SK-N-SH (cell line): ENCODE measurements around the gene CTDP1. TPM values are rescaled to one million over a fixed set of nuclear protein-coding genes. Genes with fewer than 3 reads are reported as not detected.

Experiments
- CTCF ChIA-PET: fragments of 300-600, 350-600 bp; formaldehyde crosslinking; extraction: SDS; loops from one replicate; lab custom pipeline; 2021; lab: Yijun Ruan, JAX
- POLR2A ChIA-PET: fragments of 350-600 bp; sonication (Branson Sonifier 250); formaldehyde crosslinking; extraction: SDS; loops from one replicate; lab custom pipeline; 2020; ENCODE audit warnings: antibody characterized with exemption, inconsistent platforms; lab: Yijun Ruan, JAX
- DNase-seq: peaks from one replicate; pipeline ENCODE4 v3.0.0; 2012
- H2AFZ ChIP-seq: fragments of 200-600 bp; sonication (generic); 2 replicates; pipeline ENCODE4 v1.8.1; 2016; ENCODE audit warnings: antibody characterized with exemption, mild to moderate bottlenecking, low read depth
- H3F3A ChIP-seq: fragments of 200-600 bp; sonication (generic); replicated peaks from 2 replicates; pipeline ENCODE3; 2016; ENCODE audit warnings: antibody characterized with exemption, mild to moderate bottlenecking; ENCODE audit not compliant: insufficient read depth
- H3K27ac ChIP-seq, 2 experiments: fragments of 200-500 bp in 1 of 2; fragments of 200-600 bp in 1 of 2; sonication (Bioruptor generic) in 1 of 2; sonication (generic), shearing (Covaris generic) in 1 of 2; 2 replicates each; pipeline versions ENCODE4 v1.5.1 to v1.6.1; 2014 to 2016; ENCODE audit warnings: low read depth in 2 of 2, inconsistent platforms in 1 of 2, low read length in 1 of 2, mild to moderate bottlenecking in 1 of 2, mixed read lengths in 1 of 2
- H3K27me3 ChIP-seq: fragments of 200-600 bp; sonication (generic), shearing (Covaris generic); 2 replicates; pipeline ENCODE4 v1.6.1; 2016; ENCODE audit warnings: mixed run types; ENCODE audit not compliant: insufficient read depth
- H3K36me3 ChIP-seq, 2 experiments: fragments of 200-500 bp in 1 of 2; fragments of 200-600 bp in 1 of 2; sonication (Bioruptor generic) in 1 of 2; sonication (generic) in 1 of 2; replicated peaks in 1 of 2; 2 replicates each; pipeline versions ENCODE3 to v1.5.1; 2014 to 2016; ENCODE audit warnings: low read length in 1 of 2, mild to moderate bottlenecking in 1 of 2; ENCODE audit not compliant: insufficient read depth in 2 of 2, control insufficient read depth in 1 of 2
- H3K4me1 ChIP-seq, 2 experiments: fragments of 200-500 bp in 1 of 2; fragments of 200-600 bp in 1 of 2; sonication (Bioruptor generic) in 1 of 2; sonication (generic), shearing (Covaris generic) in 1 of 2; 2 replicates each; pipeline versions ENCODE4 v1.5.1 to v1.6.1; 2014 to 2016; ENCODE audit warnings: low read depth in 1 of 2, low read length in 1 of 2, mixed run types in 1 of 2; ENCODE audit not compliant: insufficient read depth in 2 of 2, control insufficient read depth in 1 of 2
- H3K4me2 ChIP-seq: fragments of 200-600 bp; sonication (generic), shearing (Covaris generic); 2 replicates; pipeline ENCODE4 v1.6.1; 2017; ENCODE audit warnings: mixed run types
- H3K4me3 ChIP-seq, 2 experiments: fragments of 200-500 bp in 1 of 2; fragments of 200-600 bp in 1 of 2; sonication (Bioruptor generic) in 1 of 2; sonication (generic), shearing (Covaris generic) in 1 of 2; 2 replicates each; pipeline versions ENCODE4 v1.5.1 to v1.8.1; 2014 to 2016; ENCODE audit warnings: low read depth in 2 of 2, inconsistent platforms in 1 of 2, low read length in 1 of 2, mild to moderate bottlenecking in 1 of 2, mixed read lengths in 1 of 2, moderate library complexity in 1 of 2
- H3K79me2 ChIP-seq: fragments of 200-600 bp; sonication (generic); 2 replicates; pipeline ENCODE4 v1.8.1; 2017; ENCODE audit warnings: mild to moderate bottlenecking; ENCODE audit not compliant: insufficient read depth
- H3K9ac ChIP-seq: fragments of 200-600 bp; sonication (generic); 2 replicates; pipeline ENCODE4 v1.6.1; 2017; ENCODE audit warnings: mixed run types
- H3K9me2 ChIP-seq: fragments of 200-600 bp; sonication (generic); 2 replicates; pipeline ENCODE4 v1.6.1; 2017; ENCODE audit warnings: mixed run types
- H3K9me3 ChIP-seq: fragments of 200-600 bp; sonication (generic); 2 replicates; pipeline ENCODE4 v1.6.1; 2017; ENCODE audit warnings: mixed run types, mild to moderate bottlenecking, moderate library complexity
- H4K20me1 ChIP-seq: fragments of 200-600 bp; sonication (generic); 2 replicates; pipeline ENCODE4 v1.6.1; 2017; ENCODE audit warnings: mild to moderate bottlenecking, mixed run types; ENCODE audit not compliant: insufficient read depth
- ELF1 ChIP-seq: IDR thresholded peaks from 2 replicates; pipeline ENCODE4 v1.4.0; 2012
- EP300 ChIP-seq, 2 experiments: IDR thresholded peaks; 2 replicates each; pipeline versions ENCODE4 v1.4.0 to v1.6.1; 2012; ENCODE audit warnings: borderline replicate concordance in 1 of 2, low read depth in 1 of 2, low read length in 1 of 2
- FOSL2 ChIP-seq: IDR thresholded peaks from 2 replicates; pipeline ENCODE4 v1.4.0; 2012; ENCODE audit warnings: low read depth, mild to moderate bottlenecking, moderate library complexity, borderline replicate concordance
- FOXJ3 ChIP-seq: sonication (generic); formaldehyde crosslinking; IDR thresholded peaks from 2 replicates; pipeline ENCODE4 v1.5.1; 2020; ENCODE audit warnings: mild to moderate bottlenecking, missing genetic modification reagents
- IRF3 ChIP-seq: fragments of 150-350 bp; IDR thresholded peaks from 2 replicates; pipeline ENCODE4 v1.6.1; 2016; ENCODE audit warnings: mild to moderate bottlenecking, low read depth, low read length
- JUND ChIP-seq: IDR thresholded peaks from 2 replicates; pipeline ENCODE4 v1.4.0; 2012
- MEF2A ChIP-seq: IDR thresholded peaks from 2 replicates; pipeline ENCODE4 v1.4.0; 2012; ENCODE audit warnings: low read depth, borderline replicate concordance
- NFIC ChIP-seq: IDR thresholded peaks from 2 replicates; pipeline ENCODE4 v1.4.0; 2012; ENCODE audit warnings: borderline replicate concordance
- NRF1 ChIP-seq: IDR thresholded peaks from 2 replicates; pipeline ENCODE4 v1.6.1; 2012; ENCODE audit warnings: low read depth, mild to moderate bottlenecking, low read length
- PBX3 ChIP-seq: IDR thresholded peaks from 2 replicates; pipeline ENCODE4; 2012
- POLR2AphosphoS5 ChIP-seq: IDR thresholded peaks from 2 replicates; pipeline ENCODE4 v1.6.1; 2012; ENCODE audit warnings: low read depth, low read length
- RAD21 ChIP-seq: IDR thresholded peaks from 2 replicates; pipeline ENCODE4 v1.6.1; 2012; ENCODE audit warnings: mild to moderate bottlenecking, low read length
- RCOR1 ChIP-seq: fragments of 150-350 bp; IDR thresholded peaks from 2 replicates; pipeline ENCODE4 v1.6.1; 2017; ENCODE audit warnings: antibody characterized with exemption, low read length
- RFX5 ChIP-seq: IDR thresholded peaks from 2 replicates; pipeline ENCODE4 v1.6.1; 2012; ENCODE audit warnings: mild to moderate bottlenecking, improper control_type of control experiment, low read length
- RXRA ChIP-seq: IDR thresholded peaks from 2 replicates; pipeline ENCODE4 v1.4.0; 2012; ENCODE audit warnings: low read depth, mild to moderate bottlenecking, borderline replicate concordance
- TAF1 ChIP-seq: IDR thresholded peaks from 2 replicates; pipeline ENCODE4 v1.6.1; 2012; ENCODE audit warnings: low read depth, mild to moderate bottlenecking, low read length, moderate library complexity, borderline replicate concordance
- TCF12 ChIP-seq: IDR thresholded peaks from 2 replicates; pipeline ENCODE4 v1.4.0; 2012
- TEAD4 ChIP-seq: IDR thresholded peaks from 2 replicates; pipeline ENCODE4 v1.4.0; 2012; ENCODE audit warnings: mild to moderate bottlenecking, borderline replicate concordance; ENCODE audit not compliant: insufficient read depth
- YY1 ChIP-seq: IDR thresholded peaks from 2 replicates; pipeline ENCODE4 v1.4.0; 2012; ENCODE audit warnings: low read depth, mild to moderate bottlenecking
- WGBS: methylation state at CpG from one replicate; pipeline ENCODE4 v1.1.6; 2017; ENCODE audit warnings: low lambda C conversion rate; 5-methylcytosine and 5-hydroxymethylcytosine counted together
- polyA plus RNA-seq, 3 experiments: library from polyadenylated mRNA; depleted of rRNA; stranded (reverse); fragments of >200 nt; gene quantifications; 2 replicates each; pipeline ENCODE4 v1.2.3, GENCODE V29; 2012
- TF ChIP-seq, protein P1 (sequence below): IDR thresholded peaks from 2 replicates; pipeline ENCODE4 v1.4.0; 2012; ENCODE audit warnings: low read depth
- TF ChIP-seq, protein P2 (sequence below): IDR thresholded peaks from 2 replicates; pipeline ENCODE4 v1.4.0; 2012; ENCODE audit warnings: low read depth, borderline replicate concordance

Gene CTDP1
- polyA plus RNA-seq, 1 of the 3 experiments (the other 2 are of a cell fraction) = 15.6 TPM

DNA sequence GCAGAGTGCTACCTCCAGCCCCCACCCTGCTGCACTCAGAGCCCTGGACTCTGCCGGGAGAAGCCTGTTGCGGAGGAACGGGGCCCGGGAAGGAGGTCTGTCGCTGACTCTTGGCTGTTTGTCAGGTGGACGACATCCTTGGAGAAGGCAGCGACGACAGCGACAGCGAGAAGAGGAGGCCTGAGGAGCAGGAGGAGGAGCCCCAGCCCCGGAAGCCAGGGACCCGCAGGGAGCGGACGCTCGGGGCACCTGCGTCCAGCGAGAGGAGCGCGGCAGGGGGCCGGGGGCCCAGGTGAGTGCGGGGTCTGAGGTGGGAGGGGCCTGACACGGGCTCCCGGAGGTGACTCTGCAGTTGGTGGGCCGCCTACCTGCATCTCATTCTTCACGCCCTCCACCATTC is 56.6 kb downstream of the CTDP1 start:
- H3K4me2 ChIP-seq = no peak overlapping the region
- no peaks in the 10 kb centered on the region for H3K9me2 ChIP-seq
- H3F3A ChIP-seq = no peaks in the 10 kb centered on the region
- no peak overlapping the region for H3K4me3 ChIP-seq
- no peaks in the 10 kb centered on the region for H4K20me1 ChIP-seq
- TF ChIP-seq FOXJ3 (CRISPR knock-in tag) (no peak), TAF1 (no peak), RAD21 (no peak), NRF1 (no peak), IRF3 (no peak)
- peaks cover 21 to 60% of the 10 kb centered on the region in 2 experiments for H3K36me3 ChIP-seq
- ChIA-PET POLR2A (no interaction called here), CTCF (no interaction called here)
- H2AFZ ChIP-seq = no peak overlapping the region
- no peaks in the 10 kb centered on the region for H3K4me1 ChIP-seq
- H3K9me3 ChIP-seq = no peaks in the 10 kb centered on the region
- no peak for DNase-seq
- 94% methylated on average over 13 of the region's 25 CpGs for WGBS
- H3K9ac ChIP-seq = no peak overlapping the region
- no peaks in the 10 kb centered on the region for H3K27me3 ChIP-seq
- H3K79me2 ChIP-seq = no peaks in the 10 kb centered on the region
- no peak overlapping the region for H3K27ac ChIP-seq

GRCh38 chr18:79736846-79737245 is 57.2 kb downstream of the CTDP1 start:
- ChIA-PET POLR2A (no interaction called here), CTCF (no interaction called here)
- WGBS = 98% methylated on average over 15 of the region's 24 CpGs
- no peaks in the 10 kb centered on the region for H4K20me1 ChIP-seq
- no peak overlapping the region for H3K9ac ChIP-seq
- no peak overlapping the region for H2AFZ ChIP-seq
- no peaks in the 10 kb centered on the region for H3K79me2 ChIP-seq
- no peaks in the 10 kb centered on the region for H3K9me2 ChIP-seq
- TF ChIP-seq, protein P1, sequence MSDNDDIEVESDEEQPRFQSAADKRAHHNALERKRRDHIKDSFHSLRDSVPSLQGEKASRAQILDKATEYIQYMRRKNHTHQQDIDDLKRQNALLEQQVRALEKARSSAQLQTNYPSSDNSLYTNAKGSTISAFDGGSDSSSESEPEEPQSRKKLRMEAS = no peak
- TF ChIP-seq RCOR1 (no peak), IRF3 (no peak), MEF2A (no peak), TCF12 (no peak), RXRA (no peak), NFIC (no peak), PBX3 (no peak), POLR2AphosphoS5 (no peak), FOSL2 (no peak), JUND (no peak), RAD21 (no peak), RFX5 (no peak), ELF1 (no peak), TEAD4 (no peak), YY1 (no peak), EP300 (IDR thresholded peaks at IDR 0.05; ENCODE audit: borderline replicate concordance in 1 of 2, low read depth in 1 of 2, low read length in 1 of 2) (no peak)
- TF ChIP-seq, protein P2, sequence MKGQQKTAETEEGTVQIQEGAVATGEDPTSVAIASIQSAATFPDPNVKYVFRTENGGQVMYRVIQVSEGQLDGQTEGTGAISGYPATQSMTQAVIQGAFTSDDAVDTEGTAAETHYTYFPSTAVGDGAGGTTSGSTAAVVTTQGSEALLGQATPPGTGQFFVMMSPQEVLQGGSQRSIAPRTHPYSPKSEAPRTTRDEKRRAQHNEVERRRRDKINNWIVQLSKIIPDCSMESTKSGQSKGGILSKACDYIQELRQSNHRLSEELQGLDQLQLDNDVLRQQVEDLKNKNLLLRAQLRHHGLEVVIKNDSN = no peak
- no peaks in the 10 kb centered on the region for H3K4me1 ChIP-seq
- DNase-seq = no peak
- no peaks in the 10 kb centered on the region for H3K27me3 ChIP-seq
- no peak overlapping the region for H3K27ac ChIP-seq
- no peaks in the 10 kb centered on the region for H3F3A ChIP-seq
- H3K36me3 ChIP-seq = peaks cover 19 to 60% of the 10 kb centered on the region in 2 experiments
- no peaks in the 10 kb centered on the region for H3K9me3 ChIP-seq
- H3K4me3 ChIP-seq = no peak overlapping the region
- no peak overlapping the region for H3K4me2 ChIP-seq
